GM12873 (cell line): ENCODE data around the gene JMJD1C.

Source experiments
- TF ChIP-seq, protein P1 (sequence below): IDR thresholded peaks from 2 replicates; pipeline ENCODE4 v1.5.1; 2012; ENCODE audit warnings: low read depth, mild to moderate bottlenecking, moderate library complexity, low read length, control low read depth; ENCODE audit not compliant: insufficient read depth; ENCODE audit errors: missing control alignments

The JMJD1C gene

DNA sequence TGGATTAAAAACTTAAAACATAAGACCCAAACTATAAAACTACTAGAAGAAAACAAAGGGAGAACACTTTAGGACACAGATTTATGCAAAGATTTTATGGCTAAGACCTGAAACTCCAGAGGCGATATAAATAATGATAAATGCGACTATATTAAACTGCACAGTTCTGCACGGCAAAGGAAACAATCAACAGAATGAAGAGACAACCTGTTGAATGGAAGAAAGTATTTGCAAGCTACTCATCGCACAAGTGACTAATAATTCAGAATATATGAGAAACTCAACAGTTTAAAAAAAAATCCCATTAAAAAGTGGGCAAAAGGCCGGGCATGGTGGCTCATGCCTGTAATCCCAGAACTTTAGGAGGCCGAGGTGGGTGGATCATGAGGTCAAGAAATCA lies 73.6 kb downstream of the JMJD1C start:
- TF ChIP-seq, protein P1, sequence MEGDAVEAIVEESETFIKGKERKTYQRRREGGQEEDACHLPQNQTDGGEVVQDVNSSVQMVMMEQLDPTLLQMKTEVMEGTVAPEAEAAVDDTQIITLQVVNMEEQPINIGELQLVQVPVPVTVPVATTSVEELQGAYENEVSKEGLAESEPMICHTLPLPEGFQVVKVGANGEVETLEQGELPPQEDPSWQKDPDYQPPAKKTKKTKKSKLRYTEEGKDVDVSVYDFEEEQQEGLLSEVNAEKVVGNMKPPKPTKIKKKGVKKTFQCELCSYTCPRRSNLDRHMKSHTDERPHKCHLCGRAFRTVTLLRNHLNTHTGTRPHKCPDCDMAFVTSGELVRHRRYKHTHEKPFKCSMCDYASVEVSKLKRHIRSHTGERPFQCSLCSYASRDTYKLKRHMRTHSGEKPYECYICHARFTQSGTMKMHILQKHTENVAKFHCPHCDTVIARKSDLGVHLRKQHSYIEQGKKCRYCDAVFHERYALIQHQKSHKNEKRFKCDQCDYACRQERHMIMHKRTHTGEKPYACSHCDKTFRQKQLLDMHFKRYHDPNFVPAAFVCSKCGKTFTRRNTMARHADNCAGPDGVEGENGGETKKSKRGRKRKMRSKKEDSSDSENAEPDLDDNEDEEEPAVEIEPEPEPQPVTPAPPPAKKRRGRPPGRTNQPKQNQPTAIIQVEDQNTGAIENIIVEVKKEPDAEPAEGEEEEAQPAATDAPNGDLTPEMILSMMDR: no peak

DNA sequence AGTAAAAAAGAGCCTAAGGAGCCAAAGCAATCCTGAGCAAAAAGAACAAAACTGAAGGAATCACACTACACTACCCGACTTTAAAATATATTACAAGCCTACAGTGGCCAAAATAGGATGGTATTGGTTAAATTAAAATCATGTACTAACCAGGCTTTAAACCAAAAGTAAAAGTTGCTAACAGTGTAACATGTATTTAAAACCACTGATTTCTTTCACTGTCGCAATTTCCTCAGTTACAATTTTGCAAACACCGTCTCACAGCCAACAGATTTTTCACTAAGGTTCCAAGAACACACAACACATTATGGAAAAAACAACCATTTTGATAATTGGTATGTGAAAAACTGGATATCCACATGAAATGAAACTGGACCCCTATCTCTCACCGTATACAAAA lies 74.0 kb downstream of the JMJD1C start:
- TF ChIP-seq, protein P1: no peak

DNA sequence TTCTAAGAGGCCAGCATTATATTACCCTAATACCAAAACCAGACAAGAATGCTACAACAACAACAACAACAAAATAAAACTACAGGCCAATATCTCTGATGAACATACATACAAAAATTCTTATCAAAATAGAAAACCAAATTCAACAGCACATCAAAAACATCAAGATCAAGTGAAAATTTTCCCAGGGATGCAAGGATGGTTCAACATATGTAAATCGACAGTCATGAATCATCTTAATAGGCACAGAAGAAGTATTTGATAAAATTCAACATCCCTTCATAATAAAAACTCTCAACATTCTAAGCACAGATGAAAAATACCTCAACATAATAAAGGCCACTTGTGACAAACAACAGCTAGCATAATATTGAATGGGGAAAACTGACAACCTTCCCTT lies 75.3 kb downstream of the JMJD1C start:
- TF ChIP-seq, protein P1: no peak

DNA sequence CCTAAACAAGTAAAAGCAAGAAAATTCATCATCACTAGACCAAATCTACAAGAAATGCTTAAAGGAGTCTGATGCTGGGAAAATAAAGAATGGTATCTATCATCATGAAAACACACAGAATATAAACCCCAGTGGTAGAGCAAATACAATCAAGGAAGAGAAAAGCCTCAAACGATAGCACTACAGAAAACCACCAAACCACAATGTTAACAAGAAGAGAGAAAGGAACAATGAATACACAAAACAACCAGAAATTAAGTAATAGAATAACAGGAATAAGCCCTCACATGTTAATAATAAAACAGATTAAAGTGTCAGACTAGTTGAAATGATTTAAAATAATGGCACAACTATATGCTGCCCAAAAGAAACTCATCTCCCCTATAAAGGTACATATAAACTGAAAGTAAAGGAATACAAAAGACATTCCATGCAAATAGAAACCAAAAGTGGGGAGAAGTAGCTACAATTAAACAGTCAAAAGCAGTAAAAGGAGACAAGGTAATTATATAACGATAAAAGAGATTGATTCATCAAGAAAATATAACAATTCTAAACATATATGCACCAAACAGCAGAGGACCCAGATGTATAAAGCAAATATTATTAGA lies 77.3 kb downstream of the JMJD1C start:
- TF ChIP-seq, protein P1: no peak

DNA sequence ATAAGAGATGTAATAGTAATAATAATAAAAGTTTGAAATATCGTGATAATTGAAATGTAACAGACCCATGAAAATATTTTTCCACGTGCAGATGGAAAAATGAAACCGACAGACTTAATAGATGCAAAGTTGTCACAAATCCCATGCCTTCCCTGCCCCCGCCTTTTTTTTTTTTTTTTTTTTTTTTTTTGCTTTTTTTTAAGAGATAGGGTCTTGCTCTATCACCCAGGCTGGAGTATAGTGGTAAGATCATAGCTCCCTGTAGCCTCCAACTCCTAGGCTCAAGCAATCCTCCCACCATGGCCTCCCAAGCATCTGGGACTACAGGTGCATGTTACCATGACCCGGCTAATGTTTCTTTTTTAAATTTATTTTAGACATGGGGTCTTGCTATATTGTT lies 80.5 kb downstream of the JMJD1C start:
- TF ChIP-seq, protein P1: no peak

DNA sequence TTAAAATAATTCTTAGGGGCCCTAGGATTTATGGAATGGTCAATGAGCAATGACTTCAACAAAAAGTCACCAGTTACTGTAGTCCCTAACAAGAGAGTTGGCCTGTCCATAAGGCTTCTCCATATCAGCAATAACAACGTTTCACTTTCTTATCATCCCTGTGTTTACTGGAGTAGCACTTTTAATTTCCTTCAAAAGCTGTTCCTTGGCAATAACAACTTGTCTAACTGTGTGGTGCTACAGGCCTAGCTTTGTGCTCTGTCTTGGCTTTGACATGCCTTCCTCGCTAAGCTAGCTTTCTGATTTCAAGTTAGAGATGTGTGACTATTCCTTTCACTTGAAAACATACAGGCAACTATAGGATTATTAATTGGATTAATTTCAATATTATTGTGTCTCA lies 81.1 kb downstream of the JMJD1C start:
- TF ChIP-seq, protein P1: no peak

GRCh38 chr10:63384001-63384400 lies 81.8 kb downstream of the JMJD1C start:
- TF ChIP-seq, protein P1: no peak
